Measurements from ENCODE around the gene RFPL4AL1.

- TF ChIP-seq REST (IDR thresholded peaks at IDR 0.05; ENCODE audit: low read depth), result no peak
- TF ChIP-seq CTCF (IDR thresholded peaks at IDR 0.05 in 2 of 3, conservative IDR thresholded peaks at IDR 0.05 in 1 of 3; ENCODE audit: borderline replicate concordance in 1 of 3, insufficient read depth in 1 of 3, low read depth in 2 of 3, low read length in 2 of 3), result no peak
- no peak for TF ChIP-seq ATF3 (IDR thresholded peaks at IDR 0.05)
- no peak for TF ChIP-seq POLR2A (IDR thresholded peaks at IDR 0.05; ENCODE audit: borderline replicate concordance, extremely low read depth, insufficient read depth, insufficient read length)
- TF ChIP-seq ZFX (IDR thresholded peaks at IDR 0.05), result no peak
- TF ChIP-seq EZH2 (IDR thresholded peaks at IDR 0.05), result no peak
- no peak for TF ChIP-seq POLR2AphosphoS5 (IDR thresholded peaks at IDR 0.05; ENCODE audit: low read depth, low read length)
- TF ChIP-seq JUND (IDR thresholded peaks at IDR 0.05), result no peak
- TF ChIP-seq FOSL1 (IDR thresholded peaks at IDR 0.05; ENCODE audit: low read depth), result no peak
- TF ChIP-seq EZH2phosphoT487 (IDR thresholded peaks at IDR 0.05; ENCODE audit: borderline replicate concordance), result no peak
Measured at GRCh38 chr19:55720801-55721200, 48.1 kb upstream of the RFPL4AL1 start.
